GM21390 (cell line): Measurements from ENCODE around the gene PAEP.

Source experiments
- ATAC-seq: cut with Tn5 transposase; IDR thresholded peaks from one replicate; pipeline ENCODE4 v1.9.1; 2021; ENCODE audit not compliant: unreplicated experiment

Gene PAEP

GRCh38 chr9:135612981-135613910 is 51.7 kb downstream of the PAEP start:
- no peak for ATAC-seq

DNA sequence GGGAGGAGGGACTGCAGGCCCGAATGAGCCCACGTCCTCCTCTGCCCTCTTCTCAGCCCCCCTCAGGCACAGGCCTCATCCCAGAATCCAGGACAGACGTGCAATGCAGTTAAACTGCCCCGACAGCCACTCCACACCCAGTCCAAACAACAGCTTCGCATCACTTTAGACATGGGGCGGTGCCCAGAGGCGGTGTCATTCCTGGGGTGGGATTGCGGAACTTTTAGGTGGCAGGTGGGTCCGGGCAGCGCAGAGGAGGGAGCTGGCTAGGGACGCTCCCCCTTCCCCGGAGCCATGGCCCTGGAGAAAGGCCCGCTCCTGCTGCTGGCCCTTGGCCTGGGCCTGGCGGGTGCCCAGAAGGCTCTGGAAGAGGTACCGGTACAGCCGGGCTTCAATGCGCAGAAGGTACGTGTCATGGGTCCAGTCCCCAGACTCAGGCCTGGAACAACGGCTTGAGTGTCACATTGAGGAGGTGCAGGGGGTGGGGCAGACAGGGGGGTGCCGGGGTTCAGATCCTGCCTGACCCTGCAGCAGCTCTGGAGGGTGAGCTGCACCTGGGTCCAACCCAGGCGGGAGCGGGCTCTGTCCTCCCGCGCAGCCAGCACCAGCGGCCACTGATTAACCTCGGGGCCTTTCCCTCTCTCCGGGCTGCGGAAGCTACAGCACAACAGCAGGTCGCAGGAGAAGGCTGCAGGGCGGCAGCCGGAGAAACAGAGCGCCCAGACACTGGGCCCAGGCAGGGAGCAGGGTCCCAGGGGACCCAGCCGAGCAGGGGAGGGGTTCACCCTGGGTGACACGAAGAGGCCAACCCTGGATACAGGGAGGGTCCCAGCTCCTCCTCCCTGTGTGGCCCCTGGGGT is 52.6 kb downstream of the PAEP start:
- no peak for ATAC-seq

GRCh38 chr9:135614821-135615665 is 53.5 kb downstream of the PAEP start:
- ATAC-seq: no peak

GRCh38 chr9:135615666-135616618 is 54.4 kb downstream of the PAEP start:
- ATAC-seq: no peak
